Tibial artery (tissue), 4 donors: ENCODE data around the gene TNS3.
A peak's percentile ranks its signal among the peaks of the same experiment; 100 is the strongest.

ENCODE experiments used
- DNase-seq, 2 donors: peaks; one replicate each; pipeline ENCODE4 v3.0.0-alpha.2; 2019
- H3K27ac ChIP-seq, 2 donors: fragments of 200-600 bp; sonication (generic) in 1 of 2; 1 replicate in 1 of 2; 2 replicates in 1 of 2; pipeline ENCODE4 v1.5.1; 2018 to 2019; ENCODE audit warnings: mild to moderate bottlenecking in 1 of 2
- H3K27me3 ChIP-seq, 2 donors: fragments of 200-600 bp; sonication (generic) in 1 of 2; one replicate each; pipeline versions ENCODE4 v1.5.1 to v1.6.0; 2016 to 2019
- H3K36me3 ChIP-seq, 3 donors: fragments of 200-600 bp; sonication (generic) in 2 of 3; one replicate each; pipeline ENCODE4 v1.5.1; 2016 to 2019; ENCODE audit warnings: mild to moderate bottlenecking in 2 of 3
- H3K4me1 ChIP-seq, 4 donors: fragments of 200-600 bp; sonication (generic) in 2 of 4; 1 replicate in 3 of 4; 2 replicates in 1 of 4; pipeline ENCODE4 v1.5.1; 2016 to 2019
- H3K4me3 ChIP-seq, 2 donors: fragments of 200-600 bp; sonication (generic) in 1 of 2; 1 replicate in 1 of 2; 2 replicates in 1 of 2; pipeline ENCODE4 v1.5.1; 2018 to 2019; ENCODE audit warnings: mild to moderate bottlenecking in 2 of 2
- H3K9me3 ChIP-seq, 3 donors: fragments of 200-600 bp; sonication (generic) in 1 of 3; one replicate each; pipeline ENCODE4 v1.5.1; 2016 to 2019
- intact Hi-C: fragments of 100-400 bp; cut with DNase I; formaldehyde crosslinking; loops from one replicate; pipeline ENCODE4 v1.15.0; 2023; ENCODE audit warnings: low total_unique reads
- TF ChIP-seq, protein P1 (sequence below), 2 experiments: fragments of 200-600 bp in 1 of 2; fragments of 450-650 bp in 1 of 2; IDR thresholded peaks; one replicate each; pipeline ENCODE4 v1.5.1; 2017 to 2019; ENCODE audit warnings: antibody characterized with exemption in 2 of 2, mild to moderate bottlenecking in 1 of 2, moderate library complexity in 1 of 2

TNS3 gene

GRCh38 chr7:47374538-47374937 lies 207.4 kb downstream of the TNS3 start:
- Histone ChIP-seq H3K4me1 (peaks cover 0 to 54% (median 18%) of the 10 kb centered on the region in 4 donors), H3K36me3 (peaks cover 0 to 2% (median under 1%) of the 10 kb centered on the region in 3 donors), H3K27me3 (no peaks in the 10 kb centered on the region), H3K4me3 (no peak overlapping the region), H3K9me3 (no peaks in the 10 kb centered on the region), H3K27ac (no peak overlapping the region)
- intact Hi-C loops, result no loop called here
- TF ChIP-seq, protein P1, sequence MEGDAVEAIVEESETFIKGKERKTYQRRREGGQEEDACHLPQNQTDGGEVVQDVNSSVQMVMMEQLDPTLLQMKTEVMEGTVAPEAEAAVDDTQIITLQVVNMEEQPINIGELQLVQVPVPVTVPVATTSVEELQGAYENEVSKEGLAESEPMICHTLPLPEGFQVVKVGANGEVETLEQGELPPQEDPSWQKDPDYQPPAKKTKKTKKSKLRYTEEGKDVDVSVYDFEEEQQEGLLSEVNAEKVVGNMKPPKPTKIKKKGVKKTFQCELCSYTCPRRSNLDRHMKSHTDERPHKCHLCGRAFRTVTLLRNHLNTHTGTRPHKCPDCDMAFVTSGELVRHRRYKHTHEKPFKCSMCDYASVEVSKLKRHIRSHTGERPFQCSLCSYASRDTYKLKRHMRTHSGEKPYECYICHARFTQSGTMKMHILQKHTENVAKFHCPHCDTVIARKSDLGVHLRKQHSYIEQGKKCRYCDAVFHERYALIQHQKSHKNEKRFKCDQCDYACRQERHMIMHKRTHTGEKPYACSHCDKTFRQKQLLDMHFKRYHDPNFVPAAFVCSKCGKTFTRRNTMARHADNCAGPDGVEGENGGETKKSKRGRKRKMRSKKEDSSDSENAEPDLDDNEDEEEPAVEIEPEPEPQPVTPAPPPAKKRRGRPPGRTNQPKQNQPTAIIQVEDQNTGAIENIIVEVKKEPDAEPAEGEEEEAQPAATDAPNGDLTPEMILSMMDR (IDR thresholded peaks at IDR 0.05), result no peak
- DNase-seq, result peak in 1 of 2 donors; percentile 41

GRCh38 chr7:47373871-47374451 lies 207.9 kb downstream of the TNS3 start:
- TF ChIP-seq, protein P1 (IDR thresholded peaks at IDR 0.05), result no peak
- H3K36me3 ChIP-seq, result peaks cover 4 to 7% (median 7%) of the 10 kb centered on the region in 3 donors
- peaks cover 0 to 48% (median 17%) of the 10 kb centered on the region in 4 donors for H3K4me1 ChIP-seq
- no peaks in the 10 kb centered on the region for H3K9me3 ChIP-seq
- no peak overlapping the region for H3K27ac ChIP-seq
- no peaks in the 10 kb centered on the region for H3K27me3 ChIP-seq
- intact Hi-C loops, result no loop called here
- H3K4me3 ChIP-seq, result no peak overlapping the region
- no peak for DNase-seq

DNA sequence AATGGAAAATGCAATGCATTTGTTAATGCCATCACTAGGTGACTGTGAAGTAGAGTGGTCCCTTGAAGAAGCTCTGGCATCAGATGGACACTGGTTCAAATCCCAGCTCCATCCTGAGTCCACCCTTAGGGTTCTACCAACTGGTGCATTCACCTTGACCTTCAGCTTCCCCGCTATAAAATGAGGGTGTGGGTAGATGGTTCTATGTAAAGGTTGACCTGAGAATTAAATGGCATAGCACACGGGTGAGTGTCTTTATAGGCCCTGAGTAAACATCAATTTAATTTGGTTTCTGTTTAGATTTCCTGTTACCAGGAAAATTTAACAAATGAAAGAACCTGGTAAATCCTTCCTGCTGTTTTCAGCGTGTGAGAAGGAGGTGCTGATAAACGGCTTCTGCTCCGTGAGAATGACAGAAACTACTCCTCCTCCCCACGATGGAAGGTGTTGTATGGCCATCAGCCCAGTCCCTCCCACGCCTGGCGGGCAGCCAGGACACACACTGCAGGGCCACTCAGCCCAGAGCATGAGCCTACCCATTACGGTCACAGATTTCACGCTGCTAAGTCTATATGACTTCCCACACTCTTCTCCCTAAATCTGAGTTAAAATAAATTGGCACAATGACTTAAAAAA lies 210.1 kb downstream of the TNS3 start:
- Histone ChIP-seq H3K4me1 (peaks cover 0 to 47% (median 17%) of the 10 kb centered on the region in 4 donors), H3K4me3 (no peak overlapping the region), H3K27ac (no peak overlapping the region), H3K27me3 (no peaks in the 10 kb centered on the region), H3K36me3 (peaks cover 20 to 29% (median 25%) of the 10 kb centered on the region in 3 donors), H3K9me3 (no peaks in the 10 kb centered on the region)
- DNase-seq, result peak; percentile 36 to 79
- intact Hi-C loops, result no loop called here
- TF ChIP-seq, protein P1 (IDR thresholded peaks at IDR 0.05), result no peak

GRCh38 chr7:47371317-47371716 lies 210.6 kb downstream of the TNS3 start:
- Histone ChIP-seq H3K4me3 (no peak overlapping the region), H3K27ac (no peak overlapping the region), H3K27me3 (no peaks in the 10 kb centered on the region), H3K9me3 (no peaks in the 10 kb centered on the region), H3K36me3 (peaks cover 20 to 34% (median 31%) of the 10 kb centered on the region in 3 donors), H3K4me1 (peaks cover 0 to 47% (median 17%) of the 10 kb centered on the region in 4 donors)
- no peak for DNase-seq
- TF ChIP-seq, protein P1 (IDR thresholded peaks at IDR 0.05), result no peak
- intact Hi-C loops, result no loop called here

DNA sequence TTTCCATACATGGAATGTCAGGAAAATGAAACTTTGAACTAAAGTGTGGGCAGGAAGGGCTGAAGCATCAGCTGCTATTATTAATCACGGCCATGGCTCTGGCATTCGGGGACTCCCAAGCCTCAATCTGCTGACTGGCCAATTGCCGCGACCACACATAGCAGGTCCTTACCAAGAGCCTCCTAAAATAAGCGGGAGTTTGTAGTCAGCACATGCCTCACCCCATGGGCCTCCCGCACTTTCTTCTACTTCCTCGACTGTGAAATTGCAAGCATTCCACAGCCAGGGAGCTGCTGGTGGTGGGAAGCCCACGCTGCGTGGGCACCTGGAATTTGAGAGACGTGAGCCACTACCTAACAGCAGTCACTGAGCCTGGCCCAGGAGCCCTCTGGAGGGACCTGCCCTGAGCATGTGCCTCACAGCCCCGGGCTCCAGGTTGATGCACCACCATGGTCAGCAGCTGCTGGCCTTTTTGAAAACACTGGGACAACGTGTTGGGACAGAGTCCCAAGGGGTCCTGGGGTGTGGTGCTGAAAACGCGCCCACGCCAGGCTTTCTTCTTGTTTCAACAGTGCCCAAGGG lies 211.4 kb downstream of the TNS3 start:
- no peak overlapping the region for H3K27ac ChIP-seq

More for the DNA sequence above, 211.4 kb downstream of the TNS3 start:
- Histone ChIP-seq H3K36me3 (peaks cover 20 to 34% (median 34%) of the 10 kb centered on the region in 3 donors), H3K27me3 (no peaks in the 10 kb centered on the region), H3K4me1 (peaks cover 0 to 41% (median 17%) of the 10 kb centered on the region in 4 donors), H3K9me3 (no peaks in the 10 kb centered on the region), H3K4me3 (no peak overlapping the region)
- intact Hi-C loops, result no loop called here
- TF ChIP-seq, protein P1 (IDR thresholded peaks at IDR 0.05), result no peak
- no peak for DNase-seq
